Stimulated activated CD8-positive, alpha-beta memory T cell treated with anti-CD3 and anti-CD28 coated beads, Interleukin-15, amount 100 ng/mL, for 24 hours (primary cell): ENCODE results near the gene ZFP36L1.

Source experiments
- DNase-seq: peaks from one replicate; pipeline ENCODE4 v3.0.0-alpha.2; 2020; ENCODE audit warnings: low read depth

Gene ZFP36L1

DNA sequence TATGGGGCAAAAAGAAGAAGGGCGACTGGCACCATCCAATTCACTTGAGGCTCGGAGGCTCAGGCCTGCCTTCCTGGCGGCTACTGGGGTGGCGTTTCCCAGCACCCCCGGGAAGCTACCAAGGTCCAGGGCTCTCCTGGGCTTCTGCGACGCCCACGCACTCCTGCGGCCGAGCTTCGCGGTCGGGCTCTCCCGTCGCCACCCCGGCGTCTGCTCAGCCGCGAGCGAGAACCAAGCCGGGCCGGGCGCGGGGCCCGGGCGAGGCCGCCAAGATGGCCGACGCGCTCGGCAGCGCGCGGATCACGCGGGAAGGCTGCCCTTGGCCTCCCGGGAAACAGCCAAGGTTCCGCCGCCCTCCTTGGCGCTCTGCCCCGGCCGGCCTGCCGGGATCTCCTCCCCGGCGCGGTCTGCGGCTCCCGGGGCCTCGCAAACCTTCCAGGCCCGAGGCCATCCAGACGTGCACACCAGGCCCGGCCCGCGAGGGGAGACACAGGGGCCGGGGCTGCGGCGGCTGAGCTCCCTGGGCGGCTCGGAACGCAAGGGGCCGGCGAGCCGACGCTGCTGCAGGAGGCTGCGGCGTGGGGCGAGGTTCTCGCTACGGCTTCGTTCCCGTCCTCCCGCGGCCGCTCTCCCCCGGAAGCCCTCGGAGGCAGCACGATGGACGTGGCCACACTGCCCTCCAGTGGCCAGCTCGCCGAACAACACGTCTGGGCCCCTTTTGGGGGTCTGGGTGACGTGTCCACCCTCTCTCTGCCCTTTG is 23.5 kb upstream of the ZFP36L1 start:
- peak; percentile 89 for DNase-seq

DNA sequence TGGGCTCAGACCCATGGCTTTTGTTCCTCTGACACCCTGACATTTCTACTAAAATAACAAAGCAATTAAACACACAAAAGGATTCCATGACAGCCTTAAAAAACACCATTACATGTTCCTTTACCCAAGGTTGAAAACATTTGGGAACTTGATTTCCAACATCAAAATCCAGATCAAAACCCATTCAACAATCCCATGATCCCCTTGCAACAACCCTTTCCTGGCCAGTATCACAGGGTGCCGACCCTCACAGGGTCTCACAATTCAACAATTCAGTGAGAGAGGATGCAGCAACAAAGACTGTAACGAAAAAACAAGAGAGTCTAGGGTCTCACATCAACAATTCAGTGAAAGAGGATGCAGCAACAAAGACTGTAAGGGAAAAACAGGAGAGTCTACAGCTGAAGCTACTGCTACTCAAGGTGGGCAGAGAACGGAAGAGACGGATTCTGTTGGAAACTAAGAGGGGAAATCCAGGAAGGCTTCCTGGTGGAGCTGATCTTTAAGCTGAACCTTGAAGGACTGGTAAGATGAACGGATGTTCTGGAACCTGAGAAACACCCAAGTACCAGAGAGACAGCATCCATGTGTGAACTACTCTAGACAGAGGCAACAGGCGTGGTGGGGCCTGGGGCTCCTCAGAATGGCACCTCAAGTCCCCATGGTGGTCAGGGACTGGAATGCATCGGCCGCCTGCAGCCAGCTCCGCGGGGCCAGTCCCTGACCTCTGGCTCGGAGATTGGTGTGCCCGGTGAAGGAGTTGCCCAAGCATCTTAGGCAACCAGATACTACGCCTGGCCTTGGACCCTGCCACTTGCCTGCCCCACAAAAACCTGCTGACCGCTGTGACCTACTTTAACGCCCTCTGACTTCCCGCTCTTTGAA is 22.7 kb upstream of the ZFP36L1 start:
- DNase-seq, result no peak

DNA sequence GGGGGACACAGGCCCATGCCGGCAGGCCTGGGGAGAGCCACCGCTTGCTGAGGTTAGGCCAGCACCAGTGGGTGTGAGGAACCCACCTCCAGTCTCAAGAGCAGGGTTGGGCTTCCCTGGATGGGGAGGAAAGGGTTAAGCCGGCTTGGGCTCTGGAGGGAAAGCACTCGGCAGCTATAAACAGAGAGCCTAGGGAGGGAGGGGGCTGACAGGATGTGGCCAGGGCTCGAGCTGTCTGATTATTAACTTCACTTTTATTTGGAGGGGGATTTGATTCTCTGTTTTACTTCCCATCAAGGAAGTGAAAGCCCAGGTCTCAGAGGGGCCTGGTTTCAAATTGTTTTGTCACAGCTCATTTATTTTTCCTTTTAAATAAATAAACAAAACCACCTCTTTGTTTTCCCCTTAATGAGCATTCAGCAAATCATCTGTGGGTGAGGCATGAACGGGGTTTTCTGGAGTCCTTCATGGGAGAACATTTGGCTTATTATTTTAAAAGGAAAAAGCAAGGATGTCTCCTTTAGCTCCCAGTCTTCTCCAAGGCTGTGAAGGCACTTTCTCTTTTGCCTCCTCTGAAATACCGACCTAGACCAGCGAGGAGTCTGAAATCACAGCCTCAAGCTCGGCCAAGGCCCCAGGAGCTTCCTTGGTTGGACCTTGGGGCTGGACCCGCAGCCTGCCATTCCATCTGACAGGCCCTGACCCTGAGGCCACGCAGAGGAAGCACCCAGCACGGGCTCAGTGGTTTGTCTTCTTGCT is 21.9 kb upstream of the ZFP36L1 start:
- DNase-seq, result no peak

DNA sequence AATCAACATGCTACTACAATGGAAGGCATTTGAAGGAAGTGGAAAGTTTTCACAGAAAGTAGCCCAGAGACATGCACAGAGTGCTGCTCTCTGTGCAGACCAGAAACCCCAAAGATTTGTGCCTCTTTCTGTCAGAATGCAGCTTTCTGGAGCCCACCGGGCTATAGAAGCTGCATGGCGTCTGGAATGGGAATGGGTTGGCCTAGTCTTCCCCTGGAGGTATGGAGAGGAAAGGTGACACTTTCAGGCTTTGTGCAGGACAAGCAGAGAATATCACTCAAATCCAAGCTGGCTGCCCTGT is 21.3 kb upstream of the ZFP36L1 start:
- no peak for DNase-seq

DNA sequence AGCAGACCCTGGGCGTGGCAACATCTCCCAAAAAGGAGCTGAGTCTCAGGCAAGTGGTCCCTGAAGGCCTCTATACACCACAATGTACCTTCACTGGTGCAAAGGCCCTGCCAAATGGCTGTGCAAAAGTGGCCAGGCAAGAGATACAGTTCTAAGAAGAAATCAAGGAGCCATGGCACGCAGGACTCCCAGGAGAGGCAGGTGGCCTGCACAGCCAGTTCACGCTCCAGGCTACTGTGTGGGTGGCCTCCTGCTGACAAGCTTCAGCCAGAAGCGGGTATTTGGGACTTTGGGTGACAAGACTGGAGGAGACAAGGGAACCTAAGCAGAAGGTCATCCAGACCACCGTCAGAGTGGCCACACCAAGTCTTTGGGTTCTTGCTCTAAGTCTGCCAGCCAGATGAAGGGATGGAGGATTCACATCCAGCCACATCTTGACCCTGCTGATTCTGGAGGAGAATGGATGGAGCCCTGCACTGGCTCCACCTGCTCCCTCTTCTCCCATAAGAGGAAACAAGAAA is 20.5 kb upstream of the ZFP36L1 start:
- DNase-seq, result no peak

DNA sequence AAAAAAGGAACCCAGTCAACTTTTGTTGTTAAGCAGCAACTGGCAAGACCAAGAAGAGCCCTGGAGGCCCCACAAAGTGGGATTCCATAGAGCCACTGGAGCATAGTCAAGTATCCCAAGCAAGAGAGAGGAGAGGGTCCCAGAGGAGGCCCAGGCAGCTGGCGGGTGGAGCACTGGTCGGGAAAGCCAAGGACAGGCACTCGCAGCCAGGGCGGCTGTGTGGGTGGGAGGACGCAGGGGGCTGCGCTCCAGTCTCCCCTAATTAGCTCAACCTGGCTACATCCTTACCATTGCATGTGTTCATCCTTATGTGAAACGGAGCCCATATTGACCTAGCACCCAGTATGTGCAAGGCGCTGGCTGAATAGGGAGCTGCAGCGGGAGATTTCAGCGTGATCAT is 18.3 kb upstream of the ZFP36L1 start:
- DNase-seq, result no peak

DNA sequence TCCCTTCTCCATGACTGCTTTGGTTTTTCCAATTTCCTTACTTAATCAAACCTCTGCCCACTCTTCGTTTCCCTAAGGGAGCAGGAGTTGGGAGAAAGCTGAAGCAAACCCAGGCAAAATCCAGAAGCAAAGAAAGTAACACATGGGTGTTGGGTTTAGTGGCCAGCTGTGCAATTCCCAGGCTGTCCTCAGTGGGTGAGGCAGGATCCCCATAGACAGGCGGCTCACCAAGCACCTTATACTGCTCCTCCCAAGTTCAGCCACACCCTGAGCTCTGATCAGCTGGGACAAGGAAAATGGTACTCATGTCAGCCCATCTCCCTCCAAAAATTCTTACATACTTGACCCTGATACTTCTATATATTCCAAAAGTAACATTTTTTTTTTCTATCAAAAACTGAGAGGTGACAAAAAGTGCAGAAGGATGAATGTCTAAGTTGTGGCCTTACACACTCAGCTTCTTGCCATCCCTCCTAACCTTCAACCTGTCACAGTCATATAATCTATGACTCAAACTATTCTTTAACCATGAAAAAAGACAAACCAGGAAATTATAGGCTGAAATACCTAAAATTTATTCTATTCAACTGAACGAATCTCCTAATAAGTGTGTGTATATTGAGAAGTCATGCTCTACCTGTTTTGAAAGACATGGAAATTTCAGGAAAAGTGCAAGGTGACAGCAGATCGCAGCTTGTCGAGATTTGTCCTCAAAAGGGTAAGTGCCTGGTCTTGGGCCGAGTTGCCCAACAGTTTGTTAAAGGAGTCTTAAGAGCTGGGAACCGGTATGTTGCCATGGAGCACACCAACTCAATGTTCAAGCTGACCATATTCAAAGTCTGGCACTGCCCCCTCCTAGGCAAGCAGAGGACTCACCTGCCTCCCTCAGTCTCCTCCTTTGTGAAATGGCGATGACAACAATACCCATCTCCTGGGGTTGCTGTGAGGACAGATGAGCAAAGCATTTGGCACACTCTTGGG is 17.6 kb upstream of the ZFP36L1 start:
- no peak for DNase-seq

DNA sequence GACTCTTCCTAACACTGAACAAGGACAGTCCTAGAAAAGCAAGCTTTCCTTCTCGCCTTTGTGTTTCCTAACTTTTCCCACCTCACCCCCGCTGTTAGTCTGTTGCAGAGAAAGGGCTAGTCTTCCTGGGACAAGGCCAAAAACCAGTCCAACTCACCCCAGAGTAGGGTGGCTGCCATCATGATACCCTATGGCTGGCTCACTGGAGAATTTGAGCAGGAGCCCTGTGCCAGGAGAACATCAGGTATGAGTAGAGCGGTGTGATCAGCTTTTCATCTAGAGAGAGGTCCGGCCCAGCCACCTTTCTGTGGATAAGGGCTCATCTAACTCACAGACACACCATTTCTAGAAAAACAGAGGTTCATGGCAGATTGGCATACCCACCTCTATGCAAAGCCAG is 16.7 kb upstream of the ZFP36L1 start:
- DNase-seq, result no peak

DNA sequence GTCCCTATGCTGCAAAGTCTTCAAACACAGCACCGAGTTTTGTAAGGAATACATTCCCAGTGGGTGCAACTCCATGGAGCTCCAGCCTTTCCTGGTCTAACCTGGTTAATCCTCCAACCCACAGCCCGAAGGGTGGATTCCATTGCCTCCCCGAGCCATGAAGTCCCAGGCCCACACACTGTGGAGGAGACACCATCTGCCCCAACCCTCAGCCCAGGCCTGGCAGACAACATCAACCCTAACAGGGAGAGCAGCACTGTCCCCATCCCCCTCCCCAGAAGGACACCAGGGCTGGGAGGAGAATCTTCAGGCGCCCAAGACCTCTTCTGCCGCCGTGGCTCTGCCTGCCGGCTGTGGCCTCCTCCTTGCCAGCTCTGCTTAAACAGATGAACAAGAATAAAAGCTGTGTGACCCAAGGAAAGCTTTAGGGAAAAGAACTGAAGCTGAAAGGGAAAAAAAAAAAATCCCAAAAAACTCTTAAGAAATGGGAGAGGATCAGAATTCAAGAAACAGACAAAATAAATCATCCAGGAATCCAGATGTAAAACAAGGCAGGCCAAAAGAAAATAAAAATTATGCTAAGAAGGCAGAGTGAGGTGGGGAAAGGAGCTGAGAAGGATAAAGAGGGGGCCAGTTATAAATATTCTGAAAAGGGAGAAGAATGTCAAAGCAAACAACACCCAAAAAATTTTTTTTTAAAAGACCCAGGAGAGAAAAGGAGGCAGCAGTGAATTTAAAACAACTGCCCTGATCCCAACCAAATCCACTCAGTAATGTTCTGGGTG is 16.0 kb upstream of the ZFP36L1 start:
- no peak for DNase-seq

DNA sequence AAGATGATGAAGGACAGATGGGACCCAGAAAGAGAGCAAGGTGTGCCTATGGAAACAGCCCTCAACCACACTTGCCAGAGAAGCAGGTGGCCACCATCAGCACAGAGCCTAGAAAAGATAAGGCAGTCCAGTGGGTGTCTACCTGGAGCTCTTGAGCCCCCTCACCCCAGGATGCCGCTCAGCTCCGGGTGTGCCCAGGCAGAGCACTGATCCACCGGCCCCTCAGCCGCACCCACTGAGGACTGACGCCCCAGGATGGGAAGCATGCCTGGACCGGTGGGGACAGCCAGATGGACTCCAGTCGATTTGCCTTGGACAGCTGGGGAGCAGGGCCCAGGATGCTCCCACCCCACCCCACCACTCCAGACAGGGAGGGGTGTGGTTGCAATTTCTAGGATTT is 15.1 kb upstream of the ZFP36L1 start:
- DNase-seq, result no peak

DNA sequence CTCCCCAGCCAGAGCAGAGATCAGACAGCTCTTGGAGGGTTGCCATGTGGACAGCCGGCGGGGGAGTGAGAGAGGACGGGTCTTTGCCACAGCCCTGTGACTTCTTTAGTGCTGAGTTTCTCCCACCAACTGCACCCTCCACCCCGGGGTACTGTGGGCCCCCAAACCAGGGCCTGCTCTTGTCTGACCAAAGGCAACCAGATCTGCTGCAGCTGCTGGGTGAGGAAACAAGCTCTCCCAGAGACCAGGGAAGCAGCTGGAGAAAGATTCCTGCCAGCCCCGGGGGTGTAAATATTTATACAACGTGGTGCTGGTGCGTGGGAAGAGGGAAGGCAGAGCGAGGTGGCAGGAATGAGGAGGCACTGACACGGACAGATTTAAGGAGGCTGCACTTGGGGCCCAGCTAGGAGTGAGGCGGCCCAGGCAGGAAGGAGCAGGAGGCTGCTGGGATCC is 14.3 kb upstream of the ZFP36L1 start:
- DNase-seq, result no peak

DNA sequence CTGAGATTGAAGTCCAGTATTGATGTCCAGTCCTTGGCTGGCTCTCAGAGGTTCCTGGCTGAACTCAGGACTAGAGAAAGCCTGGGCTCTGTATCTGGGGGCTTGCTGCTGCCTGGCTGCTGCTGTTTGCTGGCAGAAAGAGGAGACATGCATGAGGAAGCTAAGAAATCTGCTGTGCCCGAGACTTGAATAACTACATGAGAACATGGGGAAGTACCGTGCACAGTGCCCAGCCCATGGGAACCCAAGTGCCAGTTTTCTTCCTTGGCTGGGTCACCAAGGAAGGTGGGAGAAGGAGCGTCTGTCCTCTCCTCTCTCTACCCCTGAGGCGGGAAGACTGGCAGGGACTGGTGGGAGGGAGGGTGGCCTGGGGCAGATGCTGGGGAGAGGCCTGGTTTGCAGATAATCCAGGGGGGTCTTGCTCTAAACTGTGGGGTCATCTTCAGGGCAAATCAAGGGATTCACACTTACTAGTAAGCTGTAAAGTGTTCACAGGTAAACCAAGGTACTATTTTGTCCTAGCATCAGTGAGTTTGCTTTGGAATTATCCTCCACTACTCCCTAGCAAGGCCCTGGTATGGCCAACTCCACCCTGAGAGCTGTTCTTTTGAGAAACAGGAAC is 13.8 kb upstream of the ZFP36L1 start:
- no peak for DNase-seq

DNA sequence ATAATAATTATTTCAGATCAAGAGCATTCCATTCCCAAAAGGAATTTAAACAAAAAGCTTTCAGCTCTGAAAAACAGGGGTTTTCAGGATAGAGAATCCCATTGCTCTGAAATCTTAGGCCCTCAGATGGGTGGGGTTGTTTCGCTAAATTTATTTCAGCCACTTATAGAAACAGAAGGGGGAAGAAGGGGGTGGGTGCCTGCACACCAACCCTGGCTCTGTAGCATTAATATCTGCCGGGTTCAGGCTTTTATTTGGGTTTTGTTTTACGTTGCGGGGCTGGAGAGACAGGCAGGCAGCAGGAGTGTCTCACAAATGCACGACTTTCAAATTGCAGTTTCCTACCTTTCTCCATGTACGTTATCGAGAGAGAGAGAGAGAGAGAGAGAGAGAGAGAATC is 12.5 kb upstream of the ZFP36L1 start:
- no peak for DNase-seq

DNA sequence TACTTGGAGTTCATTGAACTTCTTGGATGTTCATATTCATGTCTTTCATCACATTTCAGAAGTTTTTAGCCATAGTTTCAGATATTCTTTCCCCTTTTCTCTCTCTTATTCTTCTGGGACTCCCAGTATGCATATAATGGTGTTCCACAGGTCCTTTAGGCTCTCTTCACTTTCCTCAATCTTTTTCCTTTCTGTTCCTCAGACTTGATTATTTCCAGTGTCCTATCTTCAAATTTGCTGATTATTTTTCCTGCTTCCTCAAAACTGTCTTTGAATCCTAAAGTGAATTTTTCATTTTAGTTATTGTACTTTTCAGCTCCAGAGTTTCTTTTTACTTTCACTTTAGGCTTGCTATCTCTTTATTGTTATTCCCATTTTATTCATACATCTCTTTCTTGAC is 8.8 kb upstream of the ZFP36L1 start:
- no peak for DNase-seq

DNA sequence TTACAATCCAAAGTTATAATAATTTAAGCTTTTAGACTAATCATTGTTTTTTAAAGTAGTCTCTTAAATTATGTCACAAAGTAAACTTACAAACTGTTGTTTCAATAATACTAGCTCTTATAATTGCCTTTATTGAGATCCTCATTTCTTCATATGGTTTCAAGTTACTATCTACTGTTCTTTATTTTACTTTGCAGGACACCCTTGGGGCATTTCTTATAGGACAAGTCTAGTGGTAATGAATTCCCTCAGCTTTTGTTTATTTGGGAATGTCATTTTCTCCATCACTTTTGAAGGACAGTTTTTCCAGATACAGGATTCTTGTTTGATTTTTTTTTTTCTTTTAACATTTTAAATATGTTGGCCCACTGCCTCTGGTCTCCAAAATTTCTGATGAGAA is 8.1 kb upstream of the ZFP36L1 start:
- no peak for DNase-seq

DNA sequence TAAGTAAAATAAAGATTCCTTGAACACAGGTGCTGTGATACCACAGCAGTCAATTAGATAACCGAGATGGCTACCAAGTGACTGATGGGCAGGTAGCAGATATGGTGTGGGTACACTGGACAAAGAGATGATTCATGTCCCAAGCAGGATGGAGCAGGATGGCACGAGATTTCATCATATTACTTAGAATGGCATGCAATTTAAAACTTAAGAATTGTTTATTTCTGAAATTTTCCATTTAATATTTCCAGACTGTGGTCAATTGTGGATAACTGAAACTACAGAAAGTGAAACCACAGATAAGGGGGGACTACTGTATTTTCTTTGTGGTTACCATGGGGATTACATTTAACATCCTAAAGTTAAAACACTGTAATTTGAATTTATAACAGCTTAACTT is 7.5 kb upstream of the ZFP36L1 start:
- no peak for DNase-seq

DNA sequence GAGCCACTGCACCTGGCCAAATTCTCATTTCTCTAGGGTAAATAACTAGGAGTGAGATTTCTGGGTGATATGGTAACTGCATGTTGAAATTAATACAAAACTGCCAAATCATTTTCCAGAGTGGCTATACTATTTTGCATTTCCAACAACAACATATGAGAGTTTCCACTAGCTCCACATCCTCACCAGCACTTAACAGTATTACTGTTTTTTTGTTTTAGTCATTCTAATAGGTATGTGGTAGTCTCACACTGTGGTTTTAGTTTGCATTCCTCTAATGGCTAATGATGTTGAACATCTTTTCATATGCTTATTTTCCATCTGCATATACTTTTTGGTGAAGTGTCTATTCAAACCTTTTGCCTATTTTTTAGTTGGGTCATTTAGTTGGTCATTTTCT is 5.8 kb upstream of the ZFP36L1 start:
- no peak for DNase-seq

DNA sequence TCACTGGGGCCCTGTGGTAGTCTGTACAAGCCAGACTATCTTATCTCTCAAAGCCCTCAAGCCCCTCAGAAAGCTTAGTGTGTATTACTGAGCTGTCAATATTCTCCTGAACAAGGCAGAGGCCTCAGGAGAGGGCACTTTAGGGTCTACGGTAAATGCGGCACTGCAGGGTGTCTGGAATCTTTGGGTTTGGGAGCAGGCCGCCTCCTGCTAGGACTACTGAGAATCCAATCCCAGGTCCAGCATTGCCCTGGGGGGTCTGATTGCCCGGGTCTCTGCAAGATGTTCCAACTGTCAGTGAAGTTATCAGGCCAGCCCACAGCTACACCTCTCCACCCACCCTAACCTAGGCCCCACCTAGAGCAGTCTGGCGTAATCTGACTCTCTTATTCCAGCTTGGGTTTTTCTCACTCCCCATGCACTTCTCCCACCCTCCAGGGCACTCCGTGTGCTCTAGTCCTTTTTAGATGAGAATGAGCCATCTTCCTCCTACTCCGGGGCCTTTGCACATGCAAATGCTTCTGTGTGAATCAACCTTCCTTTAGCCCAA is 4.3 kb upstream of the ZFP36L1 start:
- no peak for DNase-seq

DNA sequence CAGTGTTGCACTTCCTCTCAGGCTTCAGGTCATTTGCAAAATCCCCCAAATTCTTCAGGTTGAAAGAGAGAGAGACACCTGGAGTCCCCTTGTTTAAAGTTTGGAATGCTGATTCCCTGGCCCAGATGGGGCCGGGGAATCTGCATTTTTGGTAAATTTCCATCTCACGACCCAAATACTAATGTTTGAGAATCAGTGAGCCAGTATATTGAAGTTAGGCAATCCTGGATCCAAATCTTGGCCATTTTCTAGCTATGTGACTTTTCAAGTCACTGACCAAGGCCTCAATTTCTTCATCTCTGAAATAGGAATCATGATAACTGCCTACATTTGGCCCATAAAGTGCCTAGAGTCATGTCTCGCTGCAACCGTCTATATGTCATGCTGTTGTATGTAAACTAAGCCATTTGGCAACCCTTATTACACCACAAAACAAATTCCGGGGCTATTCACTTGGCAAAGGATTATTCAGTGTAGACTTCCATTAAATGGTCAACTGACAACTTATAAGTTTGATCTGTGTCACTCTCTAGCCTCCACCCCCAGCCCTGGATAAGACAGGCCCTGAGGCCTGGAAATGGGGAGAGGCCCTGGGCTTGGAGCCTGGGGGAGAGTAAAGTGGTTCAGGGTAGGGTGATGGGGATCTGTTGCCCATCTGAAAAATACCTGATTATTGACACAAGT is 3.7 kb upstream of the ZFP36L1 start:
- no peak for DNase-seq
